ENCODE results near the gene CDIP1.

Gene CDIP1

GRCh38 chr16:4486126-4486893, 52.3 kb downstream of the CDIP1 start:
- DNase-seq, result no peak

GRCh38 chr16:4481963-4482362, 56.6 kb downstream of the CDIP1 start:
- DNase-seq, result no peak

DNA sequence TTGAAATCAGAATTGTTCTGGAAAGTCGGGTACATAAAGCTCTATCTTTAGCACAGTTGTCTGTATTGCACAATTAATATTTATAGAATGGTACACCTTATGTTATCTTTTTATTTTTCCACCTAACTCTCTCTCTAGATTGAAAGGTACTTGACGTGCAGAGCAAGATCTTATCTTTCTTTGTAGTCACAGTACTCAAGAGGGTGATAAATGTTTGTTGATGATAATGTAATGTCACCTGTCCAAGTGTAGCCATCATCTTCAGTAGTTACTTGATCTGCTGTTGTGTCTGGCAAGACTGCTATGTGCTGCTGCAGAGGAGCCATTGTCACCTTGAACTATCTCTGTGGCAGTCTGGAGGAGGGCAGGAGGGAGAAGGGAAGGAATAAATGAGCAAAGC, 57.0 kb downstream of the CDIP1 start:
- DNase-seq, result no peak

- no peak for DNase-seq
Measured at GRCh38 chr16:4477966-4478365, 60.6 kb downstream of the CDIP1 start.

DNA sequence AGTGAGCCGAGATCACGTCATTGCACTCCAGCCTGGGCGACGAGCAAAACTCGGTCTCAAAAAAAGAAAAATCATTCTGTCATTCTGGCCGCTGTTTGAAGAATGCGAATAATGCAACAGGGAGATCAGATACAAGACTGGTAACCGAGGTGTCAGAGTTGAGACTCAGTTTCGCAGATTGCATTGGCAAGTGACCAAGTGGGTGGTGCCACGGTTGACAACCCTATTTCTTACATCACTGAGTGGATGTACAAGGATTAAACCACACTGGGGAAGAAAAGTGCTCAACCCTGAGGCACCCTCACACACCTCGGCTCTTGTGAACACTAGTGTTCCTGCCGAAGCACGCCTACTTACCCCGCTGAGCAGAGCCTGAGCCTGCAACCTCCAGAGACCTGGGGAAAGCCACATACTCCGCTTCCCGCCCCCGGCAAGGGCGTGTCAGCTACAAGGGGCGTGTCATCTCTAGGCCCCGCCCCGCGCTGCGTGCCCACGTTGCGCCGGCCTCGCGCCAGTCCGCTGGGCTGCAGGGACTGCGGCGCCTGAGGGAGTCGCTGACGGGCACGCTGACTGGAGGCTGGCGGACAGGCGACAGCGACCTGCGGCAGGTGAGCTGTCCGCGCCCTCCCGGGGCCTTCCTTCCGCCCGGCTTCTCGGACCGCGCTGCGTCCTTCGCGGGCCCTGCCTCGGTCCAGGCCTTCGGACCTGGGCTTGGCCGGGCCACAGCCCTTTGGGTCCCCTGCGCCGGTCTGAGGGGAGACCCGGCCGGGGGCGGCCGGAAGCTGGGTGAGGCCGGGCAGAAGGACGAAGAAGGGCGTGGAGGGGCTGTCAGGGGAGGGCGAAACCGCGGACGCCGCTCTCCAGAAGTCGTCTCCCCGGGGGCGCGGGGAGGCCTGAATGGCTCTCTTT, 62.4 kb downstream of the CDIP1 start, which contains the start of gene HMOX2:
Gene HMOX2, plus strand, starts transcription at position 519 of the 909 bp plus-strand sequence. CDS start 29,127 bp downstream, outside the sequence.
- DNase-seq, result peak; percentile 98

GRCh38 chr16:4474192-4474961, 64.2 kb downstream of the CDIP1 start, which contains the start of gene NMRAL1:
TSS of gene NMRAL1 (minus strand) at chr16:4474625. CDS start at chr16:4474132, 493 bp downstream.
- peak; percentile 96 for DNase-seq

- DNase-seq, result no peak
Measured at GRCh38 chr16:4472880-4473279, 65.7 kb downstream of the CDIP1 start.

- no peak for DNase-seq
Measured at GRCh38 chr16:4471869-4472268, 66.7 kb downstream of the CDIP1 start.

DNA sequence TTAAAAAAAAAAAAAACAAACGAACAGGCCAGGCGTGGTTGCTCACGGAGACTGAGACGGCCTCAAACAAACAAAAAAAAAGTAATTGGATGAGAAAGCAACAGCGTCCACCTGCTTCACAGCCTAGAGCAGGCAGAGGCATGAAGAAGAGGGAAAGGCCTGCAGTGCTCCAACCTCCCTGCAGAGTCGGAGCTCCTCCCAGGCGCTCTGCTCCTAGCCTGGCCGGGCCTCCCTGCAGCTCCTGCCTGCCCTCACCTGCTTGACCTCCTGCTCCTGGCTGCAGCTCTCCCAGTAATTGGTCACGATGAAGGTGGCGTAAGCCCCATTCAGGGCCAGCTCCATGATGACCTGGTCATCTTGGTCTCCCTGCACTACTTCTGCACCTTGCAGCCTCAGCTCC, 69.6 kb downstream of the CDIP1 start:
- DNase-seq, result no peak

DNA sequence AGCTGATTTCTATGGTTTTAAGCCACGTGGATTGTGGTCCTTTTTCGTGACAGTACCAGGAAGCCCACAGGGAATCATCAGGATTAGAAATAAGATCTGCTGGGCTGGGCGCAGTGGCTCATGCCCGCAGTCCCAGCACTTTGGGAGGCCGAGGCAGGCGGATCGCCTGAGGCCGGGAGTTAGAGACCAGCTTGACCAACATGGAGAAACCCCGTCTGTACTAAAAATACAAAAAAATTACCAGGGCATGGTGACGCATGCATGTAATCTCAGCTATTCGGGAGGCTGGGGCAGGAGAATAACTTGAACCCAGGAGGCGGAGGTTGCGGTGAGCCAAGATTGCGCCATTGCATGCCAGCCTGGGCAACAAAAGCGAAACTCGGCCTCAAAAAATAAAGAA, 70.7 kb downstream of the CDIP1 start:
- DNase-seq, result no peak

- no peak for DNase-seq
Measured at GRCh38 chr16:4465977-4466779, 72.4 kb downstream of the CDIP1 start.

- no peak for DNase-seq
Measured at GRCh38 chr16:4463522-4464163, 74.9 kb downstream of the CDIP1 start.

DNA sequence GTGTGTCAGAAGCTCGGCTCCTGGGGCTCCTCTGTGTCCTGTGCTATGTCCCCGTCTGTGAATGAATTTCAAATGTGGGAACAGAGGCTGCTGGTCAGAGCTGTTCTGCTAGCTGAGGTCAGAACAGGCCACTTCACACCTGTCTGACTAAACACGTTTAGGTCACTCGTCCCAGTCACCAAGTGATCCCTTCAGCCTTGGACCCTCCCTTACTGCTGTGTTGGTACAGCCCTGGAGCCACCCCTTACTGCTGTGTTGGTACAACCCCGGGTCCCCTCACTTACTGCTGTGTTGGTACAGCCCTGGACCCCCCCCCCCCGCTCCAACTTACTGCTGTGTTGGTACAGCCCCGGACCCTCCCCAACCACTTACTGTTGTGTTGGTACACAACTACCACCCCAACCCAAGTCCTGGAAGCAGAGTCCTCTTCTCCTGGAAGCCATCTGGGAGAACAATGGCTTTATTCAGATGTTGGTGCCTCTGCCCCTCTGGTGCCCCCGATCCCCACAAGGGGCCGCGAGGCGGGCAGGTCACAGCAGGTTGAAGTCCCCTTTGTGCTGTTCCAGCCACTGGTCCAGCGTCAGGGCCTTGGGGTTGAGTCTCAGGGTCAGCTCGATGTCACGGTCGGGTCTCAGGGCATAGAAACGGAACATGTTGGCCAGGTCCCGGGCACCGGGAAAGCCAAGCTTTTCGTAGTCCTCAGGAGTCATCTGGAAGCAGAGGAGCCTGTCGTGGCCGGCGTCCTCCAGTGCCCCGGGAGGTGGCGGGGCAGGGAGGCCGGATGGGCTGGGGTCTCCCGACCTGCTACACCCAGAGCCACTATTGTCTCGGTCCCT, 77.1 kb downstream of the CDIP1 start:
- DNase-seq, result no peak

DNA sequence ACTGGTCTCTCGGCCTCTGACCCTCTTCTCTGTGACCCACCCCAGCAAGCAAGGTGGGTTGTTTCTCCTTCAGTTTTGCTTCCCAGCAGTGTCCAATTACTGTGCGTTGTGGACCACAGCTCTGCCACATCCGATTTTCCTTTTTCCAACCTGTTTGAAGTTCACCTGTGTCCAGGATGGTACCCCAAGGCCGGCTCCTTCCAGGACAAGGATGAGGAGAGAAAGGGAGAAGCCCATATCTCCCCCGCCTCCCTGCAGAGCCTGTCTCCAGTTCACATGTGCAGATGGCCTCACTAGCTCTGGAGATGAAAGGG, 77.7 kb downstream of the CDIP1 start:
- no peak for DNase-seq
